ENCODE measurements around the gene FBXO34.

FBXO34 gene

DNA sequence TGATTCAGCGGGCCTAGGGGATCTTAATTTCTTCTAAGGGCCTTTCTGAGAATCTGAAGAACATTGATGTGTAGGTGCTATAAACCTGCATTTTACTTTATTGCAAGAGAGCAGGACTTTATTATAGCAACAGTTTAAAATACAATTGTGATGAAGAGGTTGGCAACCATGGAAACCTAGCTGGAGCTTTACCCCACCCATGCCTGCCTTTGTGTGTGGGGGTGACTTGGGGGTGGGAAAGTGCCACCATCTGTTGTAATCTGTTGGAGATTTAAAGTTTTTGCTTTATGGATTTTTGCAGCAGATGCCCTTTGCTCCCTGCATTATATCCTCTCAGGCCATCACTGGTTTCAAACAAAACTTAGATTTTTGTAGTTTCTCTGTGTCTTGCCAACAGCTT lies 75.8 kb downstream of the FBXO34 start:
- no peak for DNase-seq (ENCODE audit: low read depth)

- no peak for DNase-seq (ENCODE audit: low read depth)
Measured at GRCh38 chr14:55347748-55348147, 76.5 kb downstream of the FBXO34 start.

GRCh38 chr14:55348766-55349453 lies 77.7 kb downstream of the FBXO34 start:
- no peak for DNase-seq (ENCODE audit: low read depth)

DNA sequence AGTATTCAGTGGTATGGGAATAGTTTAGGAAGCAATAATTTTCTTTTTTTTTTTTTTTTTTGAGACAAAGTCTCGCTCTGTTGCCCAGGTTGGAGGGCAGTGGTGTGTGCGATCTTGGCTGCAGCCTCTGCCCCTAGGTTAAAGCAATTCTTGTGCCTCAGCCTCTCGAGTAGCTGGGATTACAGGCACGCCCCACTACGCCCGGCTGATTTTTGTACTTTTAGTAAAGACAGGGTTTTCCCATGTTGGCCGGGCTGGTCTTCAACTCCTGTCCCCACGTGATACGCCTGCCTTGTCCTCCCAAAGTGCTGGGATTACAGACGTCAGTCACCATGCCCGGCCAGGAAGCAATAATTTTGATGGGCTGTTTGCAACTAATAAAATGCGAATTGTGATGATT lies 78.3 kb downstream of the FBXO34 start:
- DNase-seq (ENCODE audit: low read depth), result no peak

DNA sequence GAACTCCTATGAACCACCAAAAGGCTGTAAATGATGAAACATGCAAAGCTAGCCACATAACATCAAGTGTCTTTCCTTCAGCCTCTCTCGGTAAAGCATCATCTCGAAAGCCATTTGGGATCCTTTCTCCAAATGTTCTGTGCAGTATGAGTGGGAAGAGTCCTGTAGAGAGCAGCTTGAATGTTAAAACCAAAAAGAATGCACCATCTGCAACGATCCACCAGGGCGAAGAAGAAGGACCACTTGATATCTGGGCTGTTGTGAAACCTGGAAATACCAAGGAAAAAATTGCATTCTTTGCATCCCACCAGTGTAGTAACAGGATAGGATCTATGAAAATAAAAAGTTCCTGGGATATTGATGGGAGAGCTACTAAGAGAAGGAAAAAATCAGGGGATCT lies 79.2 kb downstream of the FBXO34 start:
- DNase-seq (ENCODE audit: low read depth), result no peak

- DNase-seq (ENCODE audit: low read depth), result no peak
Measured at GRCh38 chr14:55351111-55351510, 79.9 kb downstream of the FBXO34 start.

- no peak for DNase-seq (ENCODE audit: low read depth)
Measured at GRCh38 chr14:55352201-55352600, 81.0 kb downstream of the FBXO34 start.

DNA sequence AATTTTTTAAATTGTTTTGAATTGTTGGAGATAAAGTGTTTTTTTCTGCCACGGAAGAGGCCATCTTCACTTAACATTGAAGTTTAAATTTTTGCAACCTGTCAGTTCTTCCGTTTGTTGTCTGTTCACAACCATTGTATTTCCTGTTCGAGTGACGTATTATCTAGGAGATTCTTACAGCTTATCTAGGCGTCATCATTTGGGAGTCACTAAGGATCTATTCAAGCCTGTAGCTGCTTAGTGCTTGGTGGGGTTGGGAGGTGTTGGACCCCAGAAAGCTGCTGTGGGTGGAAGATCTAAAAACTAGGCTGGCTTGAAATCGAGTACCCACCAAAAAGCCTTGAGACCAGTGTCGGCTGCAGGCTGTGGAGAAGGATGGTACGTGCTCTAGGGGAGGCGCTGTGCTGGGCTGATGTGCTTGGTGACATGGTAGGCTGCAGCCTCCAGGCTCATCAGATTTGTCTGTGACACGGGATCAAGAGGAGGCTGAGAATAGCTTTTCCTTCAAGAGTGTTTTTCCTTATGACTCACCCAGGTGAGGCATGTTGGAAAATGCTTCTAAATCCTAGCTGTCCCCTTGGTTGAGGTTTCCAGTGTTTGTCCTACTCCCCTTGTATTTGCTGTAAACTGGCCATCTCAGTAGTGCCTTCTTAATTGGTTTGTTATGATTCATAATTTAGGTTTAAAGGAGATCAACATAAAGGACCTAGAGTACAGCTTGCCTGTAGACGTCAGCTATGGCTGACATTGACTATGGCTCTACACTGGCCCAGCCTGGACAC lies 82.7 kb downstream of the FBXO34 start:
- no peak for DNase-seq (ENCODE audit: low read depth)

- no peak for DNase-seq (ENCODE audit: low read depth)
Measured at GRCh38 chr14:55354500-55354899, 83.3 kb downstream of the FBXO34 start.

- DNase-seq (ENCODE audit: low read depth), result no peak
Measured at GRCh38 chr14:55355922-55356321, 84.7 kb downstream of the FBXO34 start.

GRCh38 chr14:55356913-55357312 lies 85.7 kb downstream of the FBXO34 start:
- DNase-seq (ENCODE audit: low read depth), result no peak

DNA sequence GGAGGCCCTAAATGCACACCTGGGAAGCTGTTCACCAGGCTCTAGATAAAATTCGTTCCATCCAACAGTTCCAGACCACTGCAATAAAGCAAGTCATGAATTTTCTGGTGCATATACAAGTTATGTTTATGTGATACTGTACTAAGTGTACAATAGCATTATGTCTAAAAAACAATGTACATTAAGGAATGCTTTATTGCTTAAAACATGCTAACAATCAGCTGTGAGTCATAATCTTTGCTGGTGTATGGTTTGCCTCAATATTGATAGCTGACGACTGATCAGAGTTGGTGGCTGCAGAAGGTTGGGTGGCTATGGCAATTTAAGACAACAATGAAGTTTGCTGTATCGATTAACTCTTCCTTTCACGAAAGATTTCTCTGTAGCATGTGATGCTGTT lies 88.1 kb downstream of the FBXO34 start:
- no peak for DNase-seq (ENCODE audit: low read depth)

DNA sequence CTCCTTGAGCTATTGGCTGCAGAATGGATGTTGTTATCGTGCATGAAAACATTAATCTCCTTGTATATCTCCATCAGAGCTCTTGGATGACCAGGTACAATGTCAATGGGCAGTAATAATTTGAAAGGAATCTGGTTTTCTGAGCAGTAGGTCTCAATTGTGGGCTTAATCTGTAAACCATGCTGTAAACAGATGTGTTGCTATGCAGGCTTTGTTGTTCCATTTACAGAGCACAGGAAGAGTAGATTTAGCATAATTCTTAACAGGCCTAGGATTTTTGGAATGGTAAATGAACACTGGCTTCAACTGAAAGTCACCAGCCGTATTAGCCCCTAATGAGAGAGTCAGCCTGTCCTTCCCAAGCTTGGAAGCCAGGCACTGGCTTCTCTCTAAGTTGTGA lies 90.0 kb downstream of the FBXO34 start:
- no peak for DNase-seq (ENCODE audit: low read depth)

- no peak for DNase-seq (ENCODE audit: low read depth)
Measured at GRCh38 chr14:55366271-55366670, 95.0 kb downstream of the FBXO34 start.

GRCh38 chr14:55370883-55371455 lies 99.7 kb downstream of the FBXO34 start:
- no peak for DNase-seq (ENCODE audit: low read depth)

DNA sequence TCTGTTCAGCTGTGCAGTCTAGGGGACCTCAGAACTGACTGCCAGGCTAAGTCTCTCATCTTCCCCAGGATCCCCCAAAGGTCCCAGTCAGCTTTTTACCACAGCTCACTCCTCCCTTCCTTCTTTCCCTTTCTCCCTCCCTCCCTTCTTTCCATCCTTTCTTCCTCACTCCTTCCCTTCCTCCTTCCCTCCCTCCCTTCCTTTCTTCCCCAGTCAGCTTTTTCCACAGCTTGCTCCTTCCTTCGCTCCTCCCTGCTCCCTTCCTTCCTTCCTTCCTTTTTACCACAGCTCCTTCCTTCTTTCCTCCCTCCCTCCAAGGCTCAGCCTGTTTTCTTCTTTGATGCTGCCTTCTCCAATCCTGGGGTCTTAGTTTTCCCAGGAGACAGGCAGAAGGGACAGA lies 101.2 kb downstream of the FBXO34 start:
- DNase-seq (ENCODE audit: low read depth), result no peak

DNA sequence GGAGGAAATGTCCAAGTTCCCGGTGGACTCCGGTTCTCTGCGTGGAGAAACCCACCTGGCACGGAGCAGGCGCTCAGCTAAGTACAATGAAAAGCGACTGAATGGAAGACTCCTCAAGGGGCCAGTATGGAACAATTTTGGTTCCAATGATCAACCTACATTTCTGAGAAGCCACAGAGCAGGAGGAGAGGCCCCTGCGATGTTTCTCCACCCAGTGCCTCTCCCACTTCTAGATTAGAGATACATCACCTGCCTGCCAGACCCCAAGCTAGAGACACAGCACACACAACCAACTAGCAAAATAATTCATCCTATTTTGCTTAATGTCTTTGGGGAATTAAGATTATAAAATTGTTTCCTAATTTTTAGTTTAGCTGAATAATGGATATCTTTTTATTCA lies 101.6 kb downstream of the FBXO34 start:
- DNase-seq (ENCODE audit: low read depth), result no peak

- DNase-seq (ENCODE audit: low read depth), result no peak
Measured at GRCh38 chr14:55373784-55374705, 102.8 kb downstream of the FBXO34 start.

DNA sequence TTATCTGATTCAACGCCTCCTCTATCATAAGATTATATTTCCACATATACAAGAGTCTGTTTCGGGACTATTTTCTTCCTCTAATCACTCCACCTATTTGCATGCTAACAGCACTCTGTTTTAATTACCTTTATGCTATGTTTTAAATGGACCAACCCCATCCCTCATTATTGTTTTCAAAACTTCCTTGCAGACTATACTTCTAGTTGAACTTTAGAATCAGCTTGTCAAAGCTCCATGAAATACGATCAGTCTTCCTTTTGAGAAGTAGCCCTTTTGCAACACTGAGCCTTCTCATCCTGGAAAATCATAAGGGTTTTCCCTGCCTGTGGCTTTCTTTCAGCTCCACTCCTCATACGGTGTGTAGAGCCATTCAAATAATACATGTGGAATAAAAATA lies 103.5 kb downstream of the FBXO34 start:
- DNase-seq (ENCODE audit: low read depth), result no peak

DNA sequence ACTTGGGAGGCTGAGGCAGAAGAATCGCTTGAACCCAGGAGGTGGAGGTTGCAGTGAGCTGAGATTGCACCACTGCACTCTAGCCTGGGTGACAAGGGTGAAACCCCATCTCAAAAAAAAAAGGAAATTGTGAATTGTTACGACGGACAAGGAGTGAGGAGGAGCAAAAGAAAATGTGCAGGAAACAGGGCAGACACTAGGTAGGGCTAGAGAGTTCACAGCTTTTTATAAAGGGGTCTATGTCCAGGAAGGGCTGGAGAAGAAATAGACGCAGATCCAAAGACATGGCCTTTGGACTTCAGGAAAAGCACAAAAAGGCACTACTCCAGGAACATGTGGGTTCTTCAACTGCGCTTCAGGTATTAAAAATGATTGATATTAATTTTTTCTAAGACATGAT lies 106.0 kb downstream of the FBXO34 start:
- DNase-seq (ENCODE audit: low read depth), result no peak

- DNase-seq (ENCODE audit: low read depth), result no peak
Measured at GRCh38 chr14:55381040-55381439, 109.8 kb downstream of the FBXO34 start.

DNA sequence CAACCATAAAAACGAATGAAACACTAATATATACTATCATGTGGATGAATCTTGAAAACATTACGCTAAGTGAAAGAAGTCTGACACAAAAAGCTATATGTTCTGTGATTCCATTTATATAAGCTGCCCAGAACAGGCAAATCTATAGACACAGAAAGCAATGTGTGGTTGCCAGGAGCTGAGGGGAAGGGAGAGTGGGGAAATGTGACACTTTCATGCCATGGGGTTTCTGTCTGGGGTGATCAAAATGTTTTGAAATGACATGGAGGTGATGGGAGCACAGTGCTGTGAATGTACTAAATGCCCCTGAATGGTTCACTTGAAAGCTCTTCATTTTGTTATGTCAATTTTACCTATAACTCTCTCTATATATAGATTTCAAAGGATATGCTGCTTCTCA lies 110.3 kb downstream of the FBXO34 start:
- DNase-seq (ENCODE audit: low read depth), result no peak
